Pancreas (tissue), 10 donors: ENCODE results near the gene TATDN2. TPM values are rescaled to one million over a fixed set of nuclear protein-coding genes. Genes with fewer than 3 reads are reported as not detected.
"Not testable (repeated sequence)": the region's sequence is repeated elsewhere in the genome, so short reads cannot be mapped to it uniquely, and the experiment has no call there.

ENCODE experiments used
- ATAC-seq, 4 donors: fragments of 200-7000 bp; cut with Tn5 transposase; one replicate each; pipeline versions ENCODE4 v1.8.0 to v1.9.1; 2020; ENCODE audit warnings: mild to moderate bottlenecking in 4 of 4, moderate library complexity in 4 of 4
- DNase-seq, 6 donors: peaks; one replicate each; pipeline ENCODE4 v3.0.0-alpha.2; 2020
- FAIRE-seq: peaks from 2 replicates; lab custom pipeline; 2012; peaks lifted over from hg19 to GRCh38; lab: Jason Lieb, UNC
- H3K27ac ChIP-seq, 4 donors: fragments of 200-600 bp; sonication (generic); 1 replicate in 3 of 4; 2 replicates in 1 of 4; pipeline versions ENCODE4 v1.5.0 to v1.8.0; 2020
- H3K27me3 ChIP-seq, 4 donors: fragments of 200-600 bp; one replicate each; pipeline ENCODE4 v1.8.0; 2021
- H3K36me3 ChIP-seq, 3 donors: fragments of 200-600 bp; sonication (generic) in 1 of 3; one replicate each; pipeline versions ENCODE4 v1.5.0 to v1.8.0; 2020 to 2021
- H3K4me1 ChIP-seq, 3 donors: fragments of 200-600 bp; one replicate each; pipeline ENCODE4 v1.8.0; 2021
- H3K4me3 ChIP-seq, 4 donors: fragments of 200-600 bp; sonication (generic) in 2 of 4; one replicate each; pipeline versions ENCODE4 v1.5.0 to v1.8.0; 2020 to 2021
- H3K9me3 ChIP-seq, 4 donors: fragments of 200-600 bp; one replicate each; pipeline ENCODE4 v1.8.0; 2021
- WGBS, 2 donors: extraction: QIAGEN DNeasy Blood & Tissue Kit; methylation state at CpG; one replicate each; pipeline ENCODE4 v1.1.7; 2013; 5-methylcytosine and 5-hydroxymethylcytosine counted together
- intact Hi-C, 3 donors: fragments of 100-400 bp; cut with DNase I; formaldehyde crosslinking; loops; one replicate each; pipeline versions ENCODE4 v1.11.1 to v1.14.2; 2022
- polyA plus RNA-seq, 2 donors: library from polyadenylated mRNA; stranded (reverse); fragments of 200-250 nt; gene quantifications; one replicate each; pipeline ENCODE4 v1.2.3, GENCODE V29; 2013
- total RNA-seq, 6 donors: library from RNA; stranded (reverse); fragmentation: NEBNext Ultra II Directional in 4 of 6; extraction: Animal tissue kit (Norgen Biotek cat#: 25700) in 4 of 6; gene quantifications; one replicate each; pipeline versions ENCODE4 v1.2.1 to v1.2.4, GENCODE V29; 2021 to 2023
- TF ChIP-seq, protein P1 (sequence below), 4 donors: fragments of 200-600 bp; sonication (generic) in 3 of 4; IDR thresholded peaks; one replicate each; pipeline versions ENCODE4 v1.5.0 to v1.8.0; 2021; ENCODE audit warnings: antibody characterized with exemption in 4 of 4
- donor health status: healthy with polysubstance abuse.
- donor health status: DM: no; HTN: no; CAD: no; lungs with moderate emphysema.
- donor health status: DM: no; HTN: no; CAD: no.
- donor health status: control.
- donor health status: control.
- donor health status: Bipolar disorder and iron deficiency.
- donor health status: DM: yes; HTN: yes; CAD: no.
- donor health status: DM: no; HTN: no; CAD: no.
- donor health status: DM: no; HTN: no; CAD: no.
- donor health status: DM: yes; HTN: yes; CAD: no.

TATDN2 gene
- total and polyA plus RNA-seq, 8 donors: 9.2 to 23.1 (median 15.1) TPM

DNA sequence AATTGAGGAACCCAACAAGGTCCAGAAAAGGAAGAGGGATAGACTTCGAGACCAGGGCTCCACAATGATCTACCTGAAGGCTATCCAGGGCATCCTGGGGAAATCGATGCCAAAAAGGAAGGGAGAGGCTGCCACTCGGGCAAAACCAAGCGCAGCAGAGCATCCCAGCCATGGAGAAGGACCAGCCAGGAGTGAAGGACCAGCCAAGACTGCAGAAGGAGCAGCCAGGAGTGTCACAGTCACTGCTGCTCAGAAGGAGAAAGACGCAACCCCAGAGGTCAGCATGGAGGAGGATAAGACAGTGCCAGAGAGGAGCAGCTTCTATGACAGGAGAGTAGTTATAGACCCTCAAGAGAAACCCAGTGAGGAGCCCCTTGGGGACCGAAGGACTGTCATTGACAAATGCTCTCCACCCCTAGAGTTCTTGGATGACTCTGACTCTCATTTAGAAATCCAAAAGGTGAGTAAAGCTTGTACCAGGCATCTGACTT is 12.0 kb downstream of the TATDN2 start:
- DNase-seq (no peak), ATAC-seq (no peak), FAIRE-seq (no peak)
- no peaks in the 10 kb centered on the region for H3K9me3 ChIP-seq
- TF ChIP-seq, protein P1, sequence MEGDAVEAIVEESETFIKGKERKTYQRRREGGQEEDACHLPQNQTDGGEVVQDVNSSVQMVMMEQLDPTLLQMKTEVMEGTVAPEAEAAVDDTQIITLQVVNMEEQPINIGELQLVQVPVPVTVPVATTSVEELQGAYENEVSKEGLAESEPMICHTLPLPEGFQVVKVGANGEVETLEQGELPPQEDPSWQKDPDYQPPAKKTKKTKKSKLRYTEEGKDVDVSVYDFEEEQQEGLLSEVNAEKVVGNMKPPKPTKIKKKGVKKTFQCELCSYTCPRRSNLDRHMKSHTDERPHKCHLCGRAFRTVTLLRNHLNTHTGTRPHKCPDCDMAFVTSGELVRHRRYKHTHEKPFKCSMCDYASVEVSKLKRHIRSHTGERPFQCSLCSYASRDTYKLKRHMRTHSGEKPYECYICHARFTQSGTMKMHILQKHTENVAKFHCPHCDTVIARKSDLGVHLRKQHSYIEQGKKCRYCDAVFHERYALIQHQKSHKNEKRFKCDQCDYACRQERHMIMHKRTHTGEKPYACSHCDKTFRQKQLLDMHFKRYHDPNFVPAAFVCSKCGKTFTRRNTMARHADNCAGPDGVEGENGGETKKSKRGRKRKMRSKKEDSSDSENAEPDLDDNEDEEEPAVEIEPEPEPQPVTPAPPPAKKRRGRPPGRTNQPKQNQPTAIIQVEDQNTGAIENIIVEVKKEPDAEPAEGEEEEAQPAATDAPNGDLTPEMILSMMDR (IDR thresholded peaks at IDR 0.05): no peak
- H3K36me3 ChIP-seq: peaks cover 0 to 19% (median 0%) of the 10 kb centered on the region in 3 donors
- no peaks in the 10 kb centered on the region for H3K4me1 ChIP-seq
- H3K4me3 ChIP-seq: no peak overlapping the region
- intact Hi-C loops: no loop called here
- H3K27me3 ChIP-seq: no peaks in the 10 kb centered on the region
- no peak overlapping the region for H3K27ac ChIP-seq
- WGBS, 2 donors: 86 to 93% methylated on average over 6 of the region's 6 CpGs

DNA sequence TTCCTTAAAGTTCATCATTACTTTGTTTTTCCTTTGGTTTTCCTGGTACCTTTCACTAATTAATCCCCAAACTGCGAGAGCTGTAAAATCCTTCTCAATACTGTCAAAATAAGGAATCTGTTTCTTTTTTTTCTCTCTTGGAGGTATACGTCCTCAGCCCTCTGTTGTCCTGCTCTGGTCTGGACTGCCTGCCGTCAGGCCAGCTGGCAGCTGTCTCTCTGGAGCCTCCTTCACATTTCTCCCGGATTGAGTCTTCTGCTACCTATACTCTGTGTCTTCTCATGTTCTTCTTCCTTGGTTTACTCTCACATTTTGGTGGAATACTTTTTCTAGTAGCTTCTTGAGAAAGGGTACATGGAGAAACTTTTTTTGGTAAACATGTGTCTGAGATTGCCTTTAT is 13.8 kb downstream of the TATDN2 start:
- TF ChIP-seq, protein P1 (IDR thresholded peaks at IDR 0.05): no peak

DNA sequence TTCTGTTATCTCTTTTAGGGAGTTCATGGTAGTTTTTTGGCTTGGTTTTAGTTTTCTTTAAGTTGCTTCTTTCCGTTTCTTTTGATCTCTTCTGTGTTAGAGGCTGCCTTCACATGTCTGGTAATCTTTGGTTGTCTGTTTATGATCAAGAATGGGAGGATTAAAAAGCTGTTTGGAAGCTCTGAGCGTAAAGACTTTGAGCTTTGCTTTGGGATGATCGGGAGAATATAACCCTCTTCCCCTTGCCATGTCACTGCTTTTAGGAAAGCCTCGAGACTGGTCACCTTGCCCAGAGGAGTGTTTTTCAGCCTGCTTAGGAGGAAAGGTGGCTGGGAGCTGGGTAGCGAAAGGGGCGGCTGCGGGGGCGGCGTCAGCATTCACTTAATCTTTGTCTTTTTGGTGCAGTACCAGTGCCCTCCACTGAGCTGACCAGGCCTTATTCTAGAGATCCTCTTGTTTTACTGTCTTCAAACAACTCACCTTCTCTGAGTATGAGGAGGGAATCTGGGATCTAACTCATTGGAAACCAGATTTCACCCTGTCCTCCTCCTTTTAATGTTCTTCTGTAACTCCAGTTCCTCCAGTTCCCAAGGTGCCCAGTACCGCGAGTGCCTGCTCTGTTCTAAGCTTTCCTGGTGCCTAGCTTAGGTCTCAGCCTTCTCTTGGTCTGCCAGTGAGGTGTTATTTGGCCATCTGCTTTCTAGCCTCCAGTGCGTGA is 15.5 kb downstream of the TATDN2 start:
- intact Hi-C loops: no loop called here
- Histone ChIP-seq H3K36me3 (peaks cover 0 to 14% (median 0%) of the 10 kb centered on the region in 3 donors), H3K9me3 (no peaks in the 10 kb centered on the region), H3K27ac (no peak overlapping the region), H3K27me3 (no peaks in the 10 kb centered on the region), H3K4me3 (no peak overlapping the region), H3K4me1 (peaks cover 0 to 6% (median 0%) of the 10 kb centered on the region in 3 donors)
- WGBS, 2 donors: 69 to 71% methylated on average over 12 of the region's 12 CpGs
- ATAC-seq (peak; percentile 60 to 86 (median 82)), DNase-seq (no peak), FAIRE-seq (no peak)
- TF ChIP-seq, protein P1 (IDR thresholded peaks at IDR 0.05): peak in 3 of 4 donors; percentile 15 to 39 (median 33)

More for the DNA sequence above, 13.8 kb downstream of the TATDN2 start:
- Histone ChIP-seq H3K9me3 (no peaks in the 10 kb centered on the region), H3K36me3 (peaks cover 0 to 14% (median 0%) of the 10 kb centered on the region in 3 donors), H3K27ac (no peak overlapping the region), H3K4me3 (no peak overlapping the region), H3K4me1 (peaks cover 0 to 3% (median 0%) of the 10 kb centered on the region in 3 donors), H3K27me3 (no peaks in the 10 kb centered on the region)
- DNase-seq (no peak), ATAC-seq (no peak), FAIRE-seq (no peak)
- intact Hi-C loops: no loop called here
- 72 to 76% methylated on average over 4 of the region's 4 CpGs for WGBS, 2 donors

DNA sequence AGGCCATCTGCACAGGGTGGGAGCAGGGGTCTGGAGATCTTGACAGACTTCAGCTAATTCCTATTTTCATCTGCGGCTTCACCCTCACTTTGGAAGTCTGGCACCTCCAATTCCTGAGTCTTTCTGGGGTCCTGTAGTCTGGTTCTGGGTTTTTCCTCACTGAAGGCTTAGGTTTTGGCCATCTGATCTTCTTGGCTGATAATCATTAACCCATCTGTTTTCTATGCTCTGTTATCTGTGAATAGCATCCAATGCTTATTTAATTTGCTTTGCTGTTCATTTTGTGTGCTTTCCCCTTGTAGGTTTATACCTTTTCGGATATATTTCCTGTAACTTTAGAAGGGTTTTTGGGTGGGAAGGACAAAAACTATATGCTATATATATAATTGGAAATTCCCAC is 17.6 kb downstream of the TATDN2 start:
- no peak for FAIRE-seq

DNA sequence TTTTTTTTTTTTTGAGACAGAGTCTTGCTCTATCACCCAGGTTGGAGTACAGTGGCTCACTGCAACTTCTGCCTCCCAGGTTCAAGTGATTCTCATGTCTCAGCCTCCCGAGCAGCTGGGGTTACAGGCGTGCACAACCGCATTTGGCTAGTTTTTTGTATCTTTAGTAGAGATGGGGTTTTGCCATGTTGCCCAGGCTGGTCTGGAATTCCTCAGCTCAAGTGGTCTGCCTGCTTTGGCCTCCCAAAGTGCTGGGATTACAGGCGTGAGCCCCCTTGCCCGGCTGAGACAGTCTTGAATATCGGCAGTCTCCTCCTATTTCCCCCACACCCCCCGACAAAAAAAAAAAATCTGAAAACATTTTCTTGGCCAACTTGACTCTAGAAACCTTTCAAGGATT is 18.7 kb downstream of the TATDN2 start:
- H3K4me1 ChIP-seq, FAIRE-seq, H3K4me3 ChIP-seq, H3K27me3 ChIP-seq, DNase-seq, intact Hi-C loops, H3K9me3 ChIP-seq, ATAC-seq, H3K27ac ChIP-seq: not testable (repeated sequence)
- 82 to 92% methylated on average over 7 of the region's 7 CpGs for whole genome bisulfite sequencing, 2 donors
- H3K36me3 ChIP-seq: peaks cover 0 to 19% (median 0%) of the 10 kb centered on the region in 3 donors

More for the DNA sequence above, 17.6 kb downstream of the TATDN2 start:
- DNase-seq (no peak), ATAC-seq (no peak)
- H3K27ac ChIP-seq: no peak overlapping the region
- no peaks in the 10 kb centered on the region for H3K9me3 ChIP-seq
- H3K4me1 ChIP-seq: peaks cover 0 to 6% (median 0%) of the 10 kb centered on the region in 3 donors
- H3K4me3 ChIP-seq: no peak overlapping the region
- intact Hi-C loops: no loop called here
- H3K36me3 ChIP-seq: peaks cover 0 to 14% (median 0%) of the 10 kb centered on the region in 3 donors
- TF ChIP-seq, protein P1 (IDR thresholded peaks at IDR 0.05): no peak
- 90 to 97% methylated on average over 2 of the region's 2 CpGs for WGBS, 2 donors
- H3K27me3 ChIP-seq: no peaks in the 10 kb centered on the region
